MV-4-11 (cell line): ENCODE data around the gene AASDH.

Source experiments
- DNase-seq: peaks from one replicate; lab custom pipeline; 2025; lab: John Stamatoyannopoulos, UW

The AASDH gene, protein sequence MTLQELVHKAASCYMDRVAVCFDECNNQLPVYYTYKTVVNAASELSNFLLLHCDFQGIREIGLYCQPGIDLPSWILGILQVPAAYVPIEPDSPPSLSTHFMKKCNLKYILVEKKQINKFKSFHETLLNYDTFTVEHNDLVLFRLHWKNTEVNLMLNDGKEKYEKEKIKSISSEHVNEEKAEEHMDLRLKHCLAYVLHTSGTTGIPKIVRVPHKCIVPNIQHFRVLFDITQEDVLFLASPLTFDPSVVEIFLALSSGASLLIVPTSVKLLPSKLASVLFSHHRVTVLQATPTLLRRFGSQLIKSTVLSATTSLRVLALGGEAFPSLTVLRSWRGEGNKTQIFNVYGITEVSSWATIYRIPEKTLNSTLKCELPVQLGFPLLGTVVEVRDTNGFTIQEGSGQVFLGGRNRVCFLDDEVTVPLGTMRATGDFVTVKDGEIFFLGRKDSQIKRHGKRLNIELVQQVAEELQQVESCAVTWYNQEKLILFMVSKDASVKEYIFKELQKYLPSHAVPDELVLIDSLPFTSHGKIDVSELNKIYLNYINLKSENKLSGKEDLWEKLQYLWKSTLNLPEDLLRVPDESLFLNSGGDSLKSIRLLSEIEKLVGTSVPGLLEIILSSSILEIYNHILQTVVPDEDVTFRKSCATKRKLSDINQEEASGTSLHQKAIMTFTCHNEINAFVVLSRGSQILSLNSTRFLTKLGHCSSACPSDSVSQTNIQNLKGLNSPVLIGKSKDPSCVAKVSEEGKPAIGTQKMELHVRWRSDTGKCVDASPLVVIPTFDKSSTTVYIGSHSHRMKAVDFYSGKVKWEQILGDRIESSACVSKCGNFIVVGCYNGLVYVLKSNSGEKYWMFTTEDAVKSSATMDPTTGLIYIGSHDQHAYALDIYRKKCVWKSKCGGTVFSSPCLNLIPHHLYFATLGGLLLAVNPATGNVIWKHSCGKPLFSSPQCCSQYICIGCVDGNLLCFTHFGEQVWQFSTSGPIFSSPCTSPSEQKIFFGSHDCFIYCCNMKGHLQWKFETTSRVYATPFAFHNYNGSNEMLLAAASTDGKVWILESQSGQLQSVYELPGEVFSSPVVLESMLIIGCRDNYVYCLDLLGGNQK

DNA sequence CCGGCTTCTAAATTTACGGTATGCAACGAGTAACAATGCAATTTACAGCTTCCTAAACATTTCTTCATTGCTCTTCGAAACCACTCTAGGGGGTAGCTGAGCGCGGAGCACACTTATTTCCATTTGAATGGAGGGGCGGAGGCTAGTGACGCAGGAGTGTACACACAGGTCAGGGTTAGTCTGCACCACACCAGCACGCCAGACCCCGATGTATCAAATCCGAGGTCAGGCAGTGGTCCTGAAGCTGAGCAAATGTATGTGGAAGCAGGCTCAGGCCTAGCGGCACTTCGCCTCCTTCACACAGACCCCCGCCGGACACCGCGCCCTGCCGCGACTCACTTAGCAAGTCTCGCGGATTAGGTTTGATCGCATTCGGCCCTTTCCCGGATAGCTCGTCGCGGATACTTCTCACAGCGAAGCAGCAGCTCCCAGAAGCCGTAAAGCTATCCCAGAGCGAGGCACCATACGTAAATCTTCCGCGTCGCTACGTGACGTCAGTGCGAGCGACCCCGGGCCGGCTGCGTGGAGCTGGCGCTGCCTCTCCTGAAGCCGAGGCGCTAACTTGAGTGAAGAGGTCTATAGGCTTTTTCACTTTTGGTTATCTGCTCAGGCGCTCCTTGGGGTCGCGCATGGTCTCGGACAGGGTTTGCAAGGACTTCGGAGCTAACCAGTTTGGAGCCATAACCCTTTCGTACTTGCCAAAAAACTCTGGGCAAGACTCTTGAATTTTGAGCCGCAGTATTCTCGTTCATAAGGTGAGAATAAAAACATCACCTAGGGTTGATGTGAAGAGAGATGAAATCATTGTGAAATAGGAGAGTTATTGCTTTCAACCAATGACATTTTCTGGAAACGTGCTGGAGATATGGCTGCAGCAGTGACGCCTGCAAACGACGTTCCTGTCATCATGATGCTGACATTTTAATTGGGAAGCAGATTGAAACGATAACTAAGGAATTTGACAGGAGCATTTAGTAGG, at the start of gene AASDH:
Gene AASDH, minus strand, starts transcription at position 469 of the 979 bp plus-strand sequence. CDS start 3,192 bp downstream, outside the sequence.
- DNase-seq = peak; percentile 92

DNA sequence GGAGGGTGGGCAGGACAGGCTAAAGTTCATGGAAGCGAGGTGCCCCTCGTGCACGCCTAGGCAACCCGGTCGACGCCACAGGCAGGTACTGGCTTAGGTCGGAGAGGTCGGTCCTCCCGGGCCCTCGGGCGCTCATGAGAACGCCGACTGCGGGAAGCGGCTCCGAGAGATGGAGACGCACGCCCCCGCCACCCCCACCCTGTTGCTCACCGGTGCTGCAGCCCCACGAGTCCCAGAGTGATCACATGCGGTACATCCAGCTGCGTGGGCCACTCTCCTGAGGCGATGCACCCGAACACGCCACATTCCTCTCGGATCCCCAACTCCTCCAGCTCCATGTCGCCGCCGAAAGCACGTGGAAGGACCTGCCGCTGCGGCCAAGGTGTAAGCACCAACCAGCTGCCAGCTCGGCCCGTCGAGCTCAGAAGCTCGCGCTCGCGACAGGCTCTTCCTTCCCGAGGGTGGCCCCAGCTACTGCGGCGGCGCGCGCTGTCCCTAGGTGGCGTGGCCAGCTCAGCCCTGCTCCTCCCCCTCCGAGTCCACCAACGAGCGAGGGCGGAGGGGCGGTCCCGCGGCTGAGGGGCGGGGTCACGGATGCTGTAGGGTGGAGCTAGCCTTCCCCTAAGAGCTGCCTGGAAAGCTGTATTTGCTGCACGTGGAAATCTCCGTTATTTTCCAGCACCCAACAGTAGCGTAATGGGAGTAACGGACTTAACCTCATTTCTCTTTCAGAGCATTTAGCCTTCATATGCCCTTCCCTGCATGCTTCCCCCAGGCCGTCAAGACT, 48.0 kb upstream of the AASDH start, which contains the start of gene PPAT:
Gene PPAT, minus strand, starts transcription at position 476 of the 787 bp plus-strand sequence. Its CDS starts 138 bp downstream, at position 338.
- DNase-seq = peak; percentile 96

DNA sequence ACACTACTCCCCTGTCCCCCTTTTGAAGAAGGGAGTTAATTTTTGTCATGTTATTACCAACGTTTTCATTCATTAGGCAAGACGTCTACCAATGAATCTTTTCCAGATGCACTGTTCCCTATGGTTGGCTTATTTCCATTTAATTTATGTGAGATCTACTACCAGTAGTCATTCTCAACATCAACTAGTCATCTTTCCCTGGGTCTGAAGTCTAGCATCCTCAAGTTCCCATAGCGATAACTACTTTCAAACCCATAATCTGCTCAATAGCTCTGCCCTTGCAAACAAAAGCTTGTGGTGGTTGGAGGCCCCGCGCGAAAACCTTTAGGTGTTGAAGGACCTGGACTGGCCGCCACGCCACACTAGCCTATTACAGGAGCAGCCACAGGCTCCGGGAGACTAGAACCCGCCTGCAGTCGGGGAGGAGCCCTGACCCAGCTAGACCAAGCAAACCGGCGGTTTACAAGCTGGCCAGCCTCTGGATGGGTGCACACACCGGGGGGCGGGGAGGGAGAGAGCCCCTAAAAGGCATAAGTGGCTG, 47.4 kb upstream of the AASDH start:
- peak; percentile 29 for DNase-seq

DNA sequence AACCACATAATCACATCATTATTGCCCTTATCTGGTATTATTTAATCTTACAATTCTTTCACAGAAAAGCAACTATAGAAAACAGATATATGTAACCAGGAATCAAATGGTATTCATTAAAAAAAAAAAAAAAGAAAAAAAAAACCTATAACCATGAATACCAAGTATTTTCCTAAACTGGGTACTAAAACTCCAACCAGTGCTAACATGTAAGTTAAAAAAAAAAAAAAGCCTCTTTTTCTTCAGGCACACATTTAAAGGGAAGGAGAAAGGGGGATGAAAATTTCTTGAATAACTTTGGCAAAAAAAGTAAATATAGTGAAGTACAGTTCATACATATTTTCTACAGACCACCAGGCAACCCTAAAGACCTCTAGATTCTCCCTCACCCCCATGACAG, 46.0 kb upstream of the AASDH start:
- no peak for DNase-seq

DNA sequence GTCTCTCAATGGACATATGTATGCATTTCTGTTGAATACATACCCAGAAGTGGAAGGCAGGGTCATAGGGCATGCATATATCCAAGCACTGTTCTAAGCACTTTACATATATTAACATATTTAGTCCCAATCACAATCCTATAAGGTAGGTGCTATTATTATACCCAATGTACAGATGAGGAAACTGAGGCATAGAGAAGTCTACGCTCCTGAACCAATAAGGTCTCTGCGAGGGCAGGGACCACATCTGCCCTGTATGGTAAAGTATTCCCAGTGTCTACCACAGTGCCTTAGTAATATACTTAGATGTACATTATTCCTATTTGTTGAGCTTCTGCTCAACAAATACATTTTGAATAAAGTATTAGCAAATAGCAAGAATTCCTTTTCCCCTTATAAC, 42.9 kb upstream of the AASDH start:
- no peak for DNase-seq

DNA sequence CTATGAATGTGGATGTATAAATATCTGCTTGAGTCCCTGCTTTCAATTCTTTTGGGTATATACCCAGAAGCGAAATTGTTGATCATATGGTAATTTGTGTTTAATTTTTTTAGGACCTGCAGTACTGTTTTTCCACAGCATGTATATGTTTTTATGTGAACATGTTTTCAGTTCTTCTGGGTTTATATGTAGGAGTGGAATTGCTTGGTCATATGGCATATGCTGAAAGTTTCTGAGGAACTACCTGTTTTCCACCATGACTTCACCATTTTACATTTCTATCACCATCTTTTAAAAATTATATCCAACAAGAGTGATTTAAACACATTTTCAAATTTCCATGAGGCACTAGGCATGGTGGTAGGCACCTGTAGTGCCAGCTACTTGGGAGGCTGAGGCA, 39.9 kb upstream of the AASDH start:
- DNase-seq = no peak

DNA sequence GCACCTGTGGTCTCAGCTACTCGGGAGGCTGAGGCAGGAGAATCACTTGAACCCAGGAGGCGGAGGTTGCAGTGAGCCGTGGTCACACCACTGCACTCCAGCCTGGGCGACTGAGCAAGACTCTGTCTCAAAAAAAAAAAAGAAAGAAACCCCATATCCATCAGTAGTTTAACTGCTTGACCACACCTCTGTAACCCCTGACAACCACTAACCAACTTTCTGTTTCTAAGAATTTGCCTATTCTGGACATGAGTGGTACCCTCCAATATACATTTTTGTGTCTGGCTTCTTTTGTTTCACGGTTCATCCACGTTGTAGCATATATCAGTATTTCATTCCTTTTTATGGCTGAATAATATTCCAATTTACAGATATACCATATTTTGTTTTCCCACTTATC, 39.0 kb upstream of the AASDH start:
- DNase-seq = no peak

DNA sequence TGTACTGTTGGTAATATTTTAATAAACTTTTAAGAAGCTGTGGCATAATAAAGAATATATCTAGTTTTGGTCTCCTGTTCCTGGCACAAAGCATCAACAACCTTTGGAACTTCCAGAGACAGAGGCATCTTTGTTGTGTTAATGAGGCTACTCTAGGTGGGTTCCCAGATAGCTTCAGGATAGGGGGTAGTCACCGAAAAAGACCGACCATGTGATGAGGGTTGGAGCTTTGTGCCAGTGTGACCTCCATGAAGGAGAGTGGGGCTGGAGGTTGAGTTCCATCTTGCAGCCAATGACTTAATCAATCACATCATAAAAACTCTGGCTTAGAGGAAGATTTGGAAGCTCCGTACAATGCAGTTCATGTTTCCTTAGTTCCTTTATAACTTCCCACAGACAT, 38.2 kb upstream of the AASDH start:
- no peak for DNase-seq

DNA sequence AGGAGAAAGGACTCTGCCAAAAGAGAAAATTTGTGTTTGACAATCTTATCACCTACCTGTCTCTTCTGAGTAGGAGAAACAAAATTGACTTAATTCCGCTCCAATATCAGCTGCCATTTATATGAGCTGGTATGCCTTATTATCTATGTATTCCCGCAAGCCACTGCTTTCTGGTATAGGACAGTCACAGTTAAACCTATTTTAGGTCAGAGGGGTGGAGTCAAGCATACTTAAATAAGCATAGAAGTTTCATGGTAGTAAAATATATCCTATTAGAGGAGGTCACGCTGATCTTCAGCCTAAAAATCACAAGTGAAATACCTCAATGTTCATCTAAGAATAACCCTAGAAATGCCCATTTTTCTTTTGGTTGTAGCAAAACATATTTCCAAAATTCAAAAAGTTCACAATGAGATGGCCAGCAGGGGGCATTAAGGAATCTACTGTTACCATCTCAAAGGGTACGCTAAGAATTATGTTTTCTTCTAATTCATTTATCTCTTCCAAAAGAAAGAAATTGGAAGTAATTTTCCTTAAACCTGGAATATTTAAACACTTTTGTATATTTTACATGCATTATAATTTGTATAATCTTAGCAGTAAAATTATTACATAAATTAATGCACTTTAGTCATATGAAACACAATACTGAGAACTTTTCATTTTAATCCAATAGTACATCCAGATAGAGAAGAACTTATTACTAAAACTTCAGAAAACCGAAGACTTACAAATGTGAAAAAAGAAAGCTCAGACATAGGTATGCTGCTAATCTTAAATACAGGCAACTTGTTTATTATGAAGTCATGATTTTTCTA, 37.6 kb upstream of the AASDH start:
- peak; percentile 10 for DNase-seq

DNA sequence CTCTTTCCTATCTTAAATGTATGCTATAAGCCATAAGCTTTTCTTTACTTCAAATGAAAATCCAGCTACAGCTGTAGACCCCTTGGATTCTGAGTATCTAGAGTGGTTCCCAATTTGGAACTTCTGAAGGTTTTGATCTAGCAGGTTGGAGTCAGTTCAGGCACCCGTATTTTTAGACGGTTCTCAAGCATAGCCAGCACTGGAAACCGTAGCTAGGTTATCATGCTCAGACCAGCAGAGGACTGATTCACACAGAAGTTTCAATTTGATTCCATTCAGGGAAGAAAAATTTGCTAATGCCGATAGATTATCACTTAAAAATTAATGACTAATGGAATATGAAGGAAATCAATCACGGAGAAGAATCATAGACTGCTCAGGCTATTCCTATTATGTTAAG, 36.9 kb upstream of the AASDH start:
- DNase-seq = no peak

DNA sequence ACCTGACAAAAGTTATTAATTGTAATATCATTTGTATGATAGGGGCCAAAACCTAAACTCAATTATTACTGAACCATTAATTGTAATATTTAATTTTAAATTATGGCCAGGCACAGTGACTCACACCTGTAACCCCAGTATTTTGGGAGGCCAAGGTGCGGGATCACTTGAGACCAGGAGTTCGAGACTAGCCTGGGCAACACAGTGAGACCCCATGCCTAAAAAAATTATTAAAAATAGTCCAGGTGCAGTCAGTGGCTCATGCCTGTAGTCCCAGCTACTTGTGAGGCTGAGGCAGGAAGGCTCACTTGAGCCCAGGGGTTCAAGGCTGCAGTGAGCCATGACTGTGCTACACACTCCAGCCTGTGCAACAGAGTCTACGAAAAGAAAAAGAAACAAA, 30.1 kb upstream of the AASDH start:
- DNase-seq = no peak

DNA sequence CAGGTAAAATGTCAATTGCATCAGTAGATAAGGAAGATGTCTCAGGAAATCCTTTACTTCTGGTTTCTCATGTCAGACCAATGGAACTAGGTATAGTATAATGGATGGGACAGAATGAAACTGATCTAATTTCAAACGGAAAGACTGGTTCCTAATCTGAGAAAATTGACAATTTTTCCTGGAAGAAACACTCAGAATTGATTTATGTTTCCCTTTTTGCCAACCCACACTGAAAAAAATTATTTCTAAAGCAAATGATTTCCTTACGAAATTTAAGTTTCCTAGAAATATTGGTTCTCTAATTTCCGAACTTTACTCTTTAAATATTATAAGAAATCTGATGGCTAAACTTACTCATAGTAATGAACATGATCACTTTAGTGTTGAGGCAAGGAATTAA, 29.1 kb upstream of the AASDH start:
- DNase-seq = peak; percentile 26

DNA sequence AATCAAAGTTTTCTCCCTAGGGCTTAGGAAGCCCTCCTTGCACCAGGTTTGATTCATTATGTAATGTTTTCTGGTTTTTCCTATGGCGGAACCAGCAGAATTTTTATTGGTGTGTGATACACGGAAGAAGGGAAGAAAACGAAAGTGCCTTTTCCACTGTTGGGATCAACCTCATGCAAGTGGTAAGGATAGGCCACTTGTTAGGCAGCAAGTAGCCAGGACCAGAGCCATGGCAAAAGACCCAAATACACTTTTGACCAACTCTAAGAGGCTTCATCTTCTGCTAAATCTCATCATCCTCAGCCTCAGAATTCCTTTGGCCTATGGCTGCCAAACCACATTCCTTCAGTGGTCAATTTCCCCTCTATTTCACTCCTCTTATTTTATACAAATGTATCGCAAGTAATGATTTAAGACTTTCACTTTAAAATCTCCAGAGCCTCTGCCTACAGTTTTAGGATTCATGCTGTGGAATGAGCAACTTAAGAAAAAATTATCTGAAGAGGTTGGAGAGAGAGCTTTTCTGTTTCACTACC, 26.9 kb upstream of the AASDH start:
- DNase-seq = no peak

DNA sequence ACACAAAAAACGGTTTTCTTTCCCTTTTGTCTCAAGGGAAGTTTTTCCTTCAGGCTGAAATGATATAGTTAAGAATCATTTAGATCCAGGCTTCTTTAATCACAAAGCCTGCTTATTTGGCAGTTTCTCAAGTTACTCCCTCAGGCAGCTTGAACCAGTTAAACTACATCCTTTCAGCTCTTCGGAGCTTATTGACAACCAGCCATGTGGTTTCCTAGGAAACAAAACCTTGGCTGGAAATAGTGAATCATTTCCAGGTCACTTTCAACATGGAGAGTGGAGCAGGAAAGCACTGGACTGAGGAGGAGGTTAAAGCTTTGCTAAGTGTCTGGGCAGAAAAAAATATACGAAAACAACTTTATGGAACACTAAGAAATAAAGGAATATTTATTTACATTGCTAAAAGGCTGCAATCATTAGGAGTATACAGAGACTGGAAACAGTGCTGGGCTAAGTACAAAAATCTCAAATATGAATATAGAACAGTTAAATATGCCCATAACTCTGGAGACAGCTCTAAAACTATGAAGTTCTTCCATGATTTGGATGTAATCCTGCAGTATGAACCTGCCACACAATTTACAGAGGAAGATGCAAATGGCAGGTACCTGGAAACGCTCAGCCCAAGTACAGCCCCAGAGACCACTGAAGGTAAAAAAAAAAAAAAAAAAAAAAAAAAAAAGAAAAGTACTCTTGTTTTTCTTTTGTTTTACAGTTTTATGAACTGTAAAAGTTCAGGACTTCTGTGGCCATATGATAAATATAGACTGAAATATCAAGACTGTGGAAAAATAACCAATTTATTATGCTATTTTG, 23.2 kb upstream of the AASDH start:
- peak; percentile 65 for DNase-seq

DNA sequence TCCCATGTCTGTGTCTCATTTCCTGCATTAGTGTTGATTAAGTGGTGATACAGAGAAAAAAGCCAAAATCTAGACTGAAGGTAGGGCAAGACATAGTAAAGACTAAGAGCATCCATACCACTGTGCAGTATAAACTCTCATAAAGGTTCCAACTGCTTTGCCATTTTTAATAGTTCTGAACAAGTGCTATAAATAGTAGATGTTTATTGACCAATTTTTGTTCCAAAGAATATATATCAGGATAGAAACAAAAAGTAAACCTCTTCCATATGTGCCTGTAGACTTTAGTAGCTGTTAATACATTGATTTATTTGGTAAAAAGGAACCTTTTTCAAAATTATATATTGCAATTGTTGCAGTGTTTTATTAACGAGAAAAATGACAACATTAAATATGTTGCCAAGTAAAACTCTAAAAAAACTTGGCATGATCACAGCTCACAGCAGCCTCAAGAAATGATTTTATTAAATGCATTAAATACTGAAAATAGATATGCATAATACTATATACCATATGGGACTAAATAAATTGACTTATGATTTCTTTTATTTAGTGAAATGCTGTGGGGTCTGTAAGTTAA, 22.3 kb upstream of the AASDH start:
- no peak for DNase-seq

DNA sequence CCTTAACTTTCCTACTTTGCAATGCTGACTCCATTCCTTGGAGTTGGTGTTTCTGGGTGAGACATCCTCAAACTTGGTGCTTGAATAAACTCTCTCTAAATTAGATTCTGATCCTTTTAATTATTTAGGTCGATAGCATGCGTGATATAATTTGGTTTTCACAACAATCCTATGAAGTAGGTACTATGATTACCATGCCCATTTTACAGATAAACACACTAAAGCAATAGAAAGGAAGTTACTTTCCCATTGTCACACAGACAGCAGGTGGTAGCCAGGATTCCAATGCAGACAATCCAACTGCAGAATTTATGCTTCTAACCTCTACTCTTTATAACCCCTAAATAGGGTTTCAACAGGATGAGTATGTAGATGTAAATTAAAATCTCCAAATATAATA, 21.7 kb upstream of the AASDH start:
- DNase-seq = no peak

DNA sequence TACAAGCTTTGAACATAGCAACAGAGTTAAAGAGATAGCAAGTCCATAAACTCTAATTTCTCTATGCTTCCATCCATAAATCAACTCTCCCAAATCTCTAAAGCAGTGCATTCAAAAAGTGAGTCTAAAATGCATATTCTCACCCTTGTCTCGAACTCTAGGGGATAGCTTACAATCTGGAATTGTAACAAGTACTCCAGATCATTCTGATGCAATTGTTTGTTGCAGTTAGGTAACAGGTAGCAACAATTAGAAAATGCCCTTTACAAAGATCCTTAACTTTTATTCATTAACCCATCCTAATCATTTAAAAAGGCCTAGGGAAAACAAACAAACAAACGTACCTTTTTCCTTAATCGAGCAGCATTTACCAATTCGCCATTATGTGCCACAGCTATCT, 18.9 kb upstream of the AASDH start:
- DNase-seq = no peak

DNA sequence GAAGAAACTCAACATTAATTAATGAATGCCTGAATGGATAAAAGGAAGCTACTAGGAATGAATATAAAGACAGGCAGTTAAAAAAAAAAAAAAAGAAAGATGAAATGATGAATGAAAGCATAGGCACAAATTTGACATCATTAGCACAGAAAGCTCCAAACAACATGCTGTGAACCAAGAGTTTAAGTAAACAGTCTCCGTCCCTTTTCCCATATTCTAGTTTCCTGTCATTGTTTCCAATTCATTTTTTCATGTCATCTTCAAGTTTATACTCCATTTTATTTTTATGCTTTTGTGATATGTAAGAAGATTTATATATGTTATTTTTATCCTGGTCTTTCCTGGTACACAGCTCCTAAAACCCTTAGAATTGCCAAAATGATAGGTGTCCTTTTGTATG, 17.7 kb upstream of the AASDH start:
- no peak for DNase-seq
